Stimulated activated CD4-positive, alpha-beta T cell treated with anti-CD3 and anti-CD28 coated beads, Interleukin-1b, Interleukin-23, amount 100 ng/mL, for 24 hours (primary cell): ENCODE measurements around the gene PLAC8.
"Not testable (repeated sequence)": the region's sequence is repeated elsewhere in the genome, so short reads cannot be mapped to it uniquely, and the experiment has no call there.

Experiments
- DNase-seq, 4 experiments: peaks; one replicate each; pipeline ENCODE4 v3.0.0-alpha.2; 2020; ENCODE audit warnings: low read depth in 4 of 4, low spot score in 1 of 4

PLAC8 gene

DNA sequence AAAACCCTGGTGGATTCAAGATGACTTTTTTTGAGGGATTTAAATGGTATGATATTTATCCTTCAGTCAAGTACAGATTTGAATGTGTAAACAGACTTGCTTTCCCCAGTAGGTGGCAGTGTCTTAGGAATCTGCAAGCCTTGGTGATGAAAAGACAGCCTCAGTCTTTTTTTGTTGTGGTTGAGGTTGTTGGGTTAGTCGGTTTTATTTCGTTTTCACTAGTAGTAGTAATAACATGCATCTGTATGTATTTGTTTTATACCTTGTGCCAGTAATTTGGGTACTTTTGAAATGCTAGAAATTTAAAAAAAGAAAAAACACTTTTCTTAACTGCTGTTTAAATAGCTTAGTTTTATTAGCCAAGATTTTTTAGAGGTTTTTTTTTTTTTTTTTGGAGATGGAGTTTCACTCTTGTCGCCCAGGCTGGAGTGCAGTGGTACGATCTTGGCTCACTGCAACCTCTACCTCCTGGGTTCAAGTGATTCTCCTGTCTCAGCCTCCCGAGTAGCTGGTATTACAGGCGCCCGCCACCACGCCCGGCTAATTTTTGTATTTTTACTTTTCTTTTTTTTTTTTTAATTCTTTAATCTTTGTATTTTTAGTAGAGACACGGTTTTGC lies 40.3 kb downstream of the PLAC8 start:
- DNase-seq, result peak in 2 of 4 experiments; percentile 20 to 34

DNA sequence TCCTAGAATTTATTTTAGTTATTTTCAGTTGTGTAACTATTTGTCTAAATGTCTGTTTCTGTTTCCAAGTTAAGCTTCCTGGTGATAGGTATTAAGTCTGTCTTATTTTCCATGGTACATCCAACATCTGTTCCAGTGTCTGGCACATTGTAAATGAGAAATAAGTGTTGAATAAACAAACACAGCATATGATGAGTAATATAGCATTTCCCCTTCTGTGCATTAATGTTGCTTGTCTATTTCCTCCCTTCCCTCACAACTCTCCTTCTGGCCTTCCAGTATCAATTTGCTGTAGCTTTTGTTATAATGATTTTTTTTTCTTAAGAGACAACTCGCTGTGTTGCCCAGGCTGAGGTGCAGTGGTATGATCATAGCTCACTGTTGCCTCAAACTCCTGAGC lies 43.4 kb downstream of the PLAC8 start:
- DNase-seq, result no peak

DNA sequence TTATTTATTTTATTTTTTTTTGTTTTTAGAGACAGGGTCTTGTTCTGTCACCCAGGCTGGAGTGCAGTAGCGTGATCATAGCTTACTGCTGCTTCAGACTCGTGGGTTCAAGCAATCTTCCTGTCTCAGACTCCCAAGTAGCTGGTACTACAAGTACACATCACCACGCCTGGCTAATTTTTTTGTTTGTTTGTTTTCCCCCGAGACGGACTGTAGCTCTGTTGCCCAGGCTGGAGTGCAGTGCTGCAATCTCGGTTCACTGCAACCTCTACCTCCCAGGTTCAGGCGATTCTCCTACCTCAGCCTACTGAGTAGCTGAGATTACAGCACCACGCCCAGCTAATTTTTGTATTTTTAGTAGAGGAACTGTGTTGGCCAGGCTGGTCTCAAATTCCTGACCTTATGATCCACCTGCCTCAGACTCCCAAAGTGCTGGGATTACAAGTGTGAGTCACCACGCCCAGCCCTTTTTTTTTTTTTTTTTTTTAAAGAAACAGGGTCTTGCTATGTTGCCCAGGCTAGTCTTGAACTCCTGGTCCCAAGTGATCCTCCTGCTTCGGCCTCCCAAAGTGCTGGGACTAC lies 47.4 kb downstream of the PLAC8 start:
- DNase-seq, result no peak

DNA sequence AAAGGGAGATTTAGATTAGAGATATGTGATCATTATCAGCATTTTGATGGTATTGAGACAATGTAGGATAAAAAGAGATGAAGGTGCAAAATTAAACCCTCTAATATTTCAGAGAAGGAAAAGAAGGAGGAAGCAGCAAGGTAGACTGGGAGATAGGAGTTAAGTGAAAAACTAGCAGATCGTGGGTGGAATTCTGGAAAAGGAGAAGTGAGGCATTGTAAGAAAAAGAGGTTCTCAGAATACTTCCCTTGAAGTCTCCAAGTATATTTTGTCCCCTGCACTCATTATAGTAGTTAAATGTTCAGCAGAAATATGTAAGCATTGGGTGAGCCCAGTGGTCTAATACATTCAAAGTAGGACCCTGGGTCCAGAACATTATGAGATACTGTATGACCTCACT lies 49.3 kb downstream of the PLAC8 start:
- DNase-seq, result no peak

DNA sequence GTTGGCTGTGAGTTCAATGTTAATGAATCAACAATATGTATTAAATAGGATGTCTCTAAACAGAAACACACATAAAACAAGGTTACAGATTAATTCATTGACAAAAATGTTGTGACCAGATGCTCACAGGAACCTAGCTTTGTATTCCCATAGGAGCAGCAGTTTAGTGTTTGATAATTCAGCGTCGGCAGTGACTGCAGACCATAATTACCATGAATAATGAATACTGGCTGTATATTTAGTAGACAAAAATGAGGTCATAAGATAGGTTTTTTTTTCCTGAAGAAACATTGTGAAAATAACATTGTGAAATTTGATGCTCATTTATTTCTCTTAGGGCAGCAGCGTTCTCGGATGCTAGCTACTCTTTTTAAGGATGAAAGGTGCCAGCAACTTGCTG lies 51.8 kb downstream of the PLAC8 start:
- no peak for DNase-seq

DNA sequence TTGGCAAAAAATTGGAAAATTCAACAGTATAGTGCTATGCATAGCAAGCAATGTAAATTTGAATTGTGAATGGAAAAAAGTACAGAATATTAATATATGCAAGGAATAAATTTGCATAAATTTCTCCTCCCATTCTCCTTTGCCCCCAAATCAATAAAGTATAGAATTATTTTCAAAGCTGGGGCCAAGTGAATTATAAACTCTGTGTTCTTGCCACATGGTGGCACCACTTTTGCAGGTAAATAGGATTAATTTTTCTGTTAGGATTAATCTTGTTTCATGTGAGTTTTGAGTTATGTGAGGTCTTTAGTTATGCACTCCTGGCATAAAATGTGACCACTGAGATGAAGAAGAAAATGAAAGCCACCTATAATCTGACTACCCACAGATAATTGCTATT lies 59.6 kb downstream of the PLAC8 start:
- no peak for DNase-seq

DNA sequence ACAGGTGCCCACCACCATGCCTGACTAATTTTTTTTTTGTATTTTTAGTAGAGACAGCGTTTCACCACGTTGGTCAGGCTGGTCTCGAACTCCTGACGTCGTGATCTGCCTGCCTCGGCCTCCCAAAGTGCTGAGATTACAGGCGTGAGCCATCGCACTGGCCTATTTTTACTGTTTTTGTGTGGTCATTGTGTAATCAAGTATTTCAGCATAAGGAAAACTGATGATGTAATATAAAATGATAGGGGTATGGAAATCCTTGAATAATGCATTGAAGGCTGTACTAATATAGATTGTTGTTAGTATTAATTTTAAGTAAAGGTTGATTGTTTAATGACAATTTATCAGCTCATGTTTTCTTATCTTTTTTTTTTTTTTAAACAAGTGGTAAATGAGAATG lies 65.7 kb downstream of the PLAC8 start:
- not testable (repeated sequence) for DNase-seq

DNA sequence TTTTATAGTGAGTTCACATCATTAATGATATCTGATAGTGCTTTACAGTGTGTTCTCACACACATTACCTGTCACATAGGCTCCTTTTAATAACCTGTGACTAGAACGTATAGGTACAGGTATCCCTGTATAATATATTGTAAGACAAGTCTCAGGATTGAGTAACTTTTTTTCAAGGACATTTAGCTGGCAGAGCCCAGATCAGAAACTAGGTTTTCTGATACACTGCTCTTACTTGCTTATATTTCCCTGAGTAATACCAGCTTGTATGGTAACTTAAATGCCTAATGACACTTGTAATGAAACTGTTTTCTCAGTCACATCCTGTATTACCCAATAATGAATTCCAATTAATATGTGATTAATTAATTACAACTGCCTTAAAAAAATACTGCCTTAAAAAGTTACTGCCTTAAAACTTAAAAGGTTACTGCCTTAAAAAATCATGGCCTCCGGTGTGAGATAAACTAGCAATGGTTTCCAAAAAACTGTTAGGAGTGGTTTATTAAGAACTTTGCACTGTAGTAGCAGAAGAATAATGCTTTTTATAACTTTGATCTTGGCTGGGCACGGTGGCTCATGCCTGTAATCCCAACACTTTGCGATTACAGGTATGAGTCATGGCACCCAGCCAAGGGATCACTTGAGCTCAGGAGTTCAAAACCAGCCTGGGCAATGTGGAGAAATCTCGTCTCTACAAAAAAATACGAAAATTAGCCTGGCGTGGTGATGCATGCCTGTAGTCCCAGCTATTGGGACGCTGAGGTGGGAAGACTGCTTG lies 67.6 kb downstream of the PLAC8 start:
- no peak for DNase-seq

DNA sequence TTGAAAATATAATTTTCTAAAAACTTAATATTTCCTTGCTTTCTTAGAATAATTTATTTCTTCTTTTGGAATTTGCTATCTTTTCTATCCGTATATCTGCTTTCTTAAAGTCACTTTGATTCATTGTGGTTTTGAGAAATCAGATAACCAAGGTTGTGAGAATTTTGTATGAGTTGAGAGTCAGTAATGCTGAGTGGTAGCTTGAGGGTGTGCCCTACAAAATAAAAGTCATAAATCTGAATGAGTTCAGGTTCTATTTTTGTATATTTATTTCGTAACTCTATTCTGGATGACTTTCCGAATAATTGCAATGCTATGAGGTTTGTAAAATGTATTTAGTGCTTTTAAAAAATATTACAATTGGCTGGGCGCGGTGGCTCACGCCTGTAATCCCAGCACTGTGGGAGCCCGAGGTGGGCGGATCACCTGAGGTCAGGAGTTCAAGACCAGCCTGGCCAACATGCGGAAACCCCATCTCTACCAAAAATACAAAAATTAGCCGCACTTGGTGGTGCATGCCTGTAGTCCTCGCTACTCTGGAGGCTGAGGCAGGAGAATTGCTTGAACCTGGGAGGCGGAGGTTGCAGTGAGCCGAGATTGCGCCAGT lies 70.6 kb downstream of the PLAC8 start:
- DNase-seq, result no peak

DNA sequence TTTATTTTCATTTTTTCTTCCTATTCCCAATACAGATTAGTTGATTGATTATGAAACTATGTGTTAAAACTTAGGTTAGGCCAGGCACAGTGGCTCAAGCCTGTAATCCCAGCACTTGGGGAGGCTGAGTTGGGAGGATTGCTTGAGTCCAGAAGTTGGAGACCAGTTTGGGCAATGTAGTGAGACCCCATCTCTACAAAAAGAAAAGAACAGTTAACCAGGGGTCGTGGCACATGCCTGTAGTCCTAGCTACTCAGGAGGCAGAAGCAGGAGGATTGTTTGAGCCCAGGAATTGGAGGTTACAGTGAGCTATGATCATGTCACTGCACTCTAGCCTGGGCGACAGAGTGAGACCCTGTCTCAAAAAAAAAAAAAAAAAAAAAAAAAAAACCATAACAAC lies 71.4 kb downstream of the PLAC8 start:
- DNase-seq, result not testable (repeated sequence)

DNA sequence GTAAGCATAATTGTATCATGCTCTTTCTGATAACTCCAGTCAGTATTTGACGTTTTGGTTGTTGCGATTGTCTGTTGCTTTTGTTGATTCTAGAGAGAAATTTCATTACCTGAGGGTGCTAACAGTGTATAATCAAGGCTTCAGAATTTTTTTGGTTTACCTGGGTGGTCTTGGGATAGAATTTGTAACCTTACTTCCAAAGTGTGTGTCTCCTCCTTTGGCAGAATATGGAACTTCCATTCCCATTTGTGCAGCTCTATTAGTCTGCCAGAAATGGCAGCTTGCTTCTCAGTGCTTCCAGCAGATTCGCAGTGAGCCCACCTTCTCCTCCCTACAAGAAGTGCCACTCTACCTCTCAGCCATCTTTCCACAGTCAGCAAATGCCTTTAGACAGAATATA lies 74.3 kb downstream of the PLAC8 start:
- no peak for DNase-seq
